Coronary artery (tissue), 2 donors: ENCODE results near the gene LRP3.
"Not testable (repeated sequence)": the region's sequence is repeated elsewhere in the genome, so short reads cannot be mapped to it uniquely, and the experiment has no call there.

Experiments used
- DNase-seq: peaks from one replicate; pipeline ENCODE4 v3.0.0-alpha.2; 2017; ENCODE audit warnings: low spot score
- H3K27ac ChIP-seq, 2 donors: fragments of 200-600 bp; sonication (generic); one replicate each; pipeline ENCODE4 v1.5.1; 2016 to 2019
- H3K4me3 ChIP-seq: fragments of 200-600 bp; sonication (generic); 2 replicates; pipeline ENCODE4 v1.5.1; 2016; ENCODE audit warnings: mild to moderate bottlenecking, moderate library complexity
- CTCF ChIP-seq: fragments of 200-600 bp; sonication (generic); IDR thresholded peaks from one replicate; pipeline ENCODE4 v1.5.1; 2019; ENCODE audit warnings: antibody characterized with exemption

The LRP3 gene

DNA sequence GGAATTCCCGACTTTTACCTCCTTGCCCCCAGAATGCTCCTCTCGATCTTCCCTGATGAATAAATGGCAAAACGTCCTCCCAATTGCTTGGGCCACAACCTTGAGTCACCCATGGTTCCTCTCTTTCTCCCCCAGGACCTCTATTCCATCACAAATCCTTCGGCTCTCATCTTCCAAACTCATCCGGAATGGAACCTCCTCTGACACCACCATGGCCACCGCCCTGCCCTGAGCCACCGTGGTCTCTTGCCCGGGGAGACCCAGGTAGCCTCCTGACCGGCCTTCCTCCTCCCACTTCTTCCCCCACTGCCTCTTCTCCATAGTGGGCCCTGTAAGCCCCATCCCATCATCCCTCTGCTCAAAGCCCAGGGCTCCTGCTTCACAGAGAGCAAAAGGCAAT is 26.6 kb downstream of the LRP3 start:
- TF ChIP-seq CTCF = no peak
- no peak for DNase-seq
- no peak overlapping the region for H3K27ac ChIP-seq
- H3K4me3 ChIP-seq = no peak overlapping the region

GRCh38 chr19:33221638-33222037 is 27.5 kb downstream of the LRP3 start:
- H3K4me3 ChIP-seq = no peak overlapping the region
- no peak overlapping the region for H3K27ac ChIP-seq
- no peak for DNase-seq

GRCh38 chr19:33222255-33222654 is 28.1 kb downstream of the LRP3 start:
- DNase-seq, H3K27ac ChIP-seq, H3K4me3 ChIP-seq: not testable (repeated sequence)

More at GRCh38 chr19:33221638-33222037, 27.5 kb downstream of the LRP3 start:
- TF ChIP-seq CTCF = no peak

- Histone ChIP-seq H3K27ac (no peak overlapping the region), H3K4me3 (peak overlapping the region; percentile 58)
- no peak for TF ChIP-seq CTCF
- no peak for DNase-seq
Measured at GRCh38 chr19:33224694-33225457, 30.7 kb downstream of the LRP3 start.

- TF ChIP-seq CTCF = no peak
- Histone ChIP-seq H3K27ac (no peak within 1 kb of the TSS), H3K4me3 (peak within 1 kb of the TSS; percentile 58)
- no peak for DNase-seq
Measured at GRCh38 chr19:33225458-33225926, 31.4 kb downstream of the LRP3 start, which contains the start of gene SLC7A10. Gene SLC7A10 (minus strand): TSS chr19:33225850. CDS start chr19:33225703, 147 bp downstream.

- H3K4me3 ChIP-seq = peak overlapping the region; percentile 58
- no peak for DNase-seq
- H3K27ac ChIP-seq = no peak overlapping the region
- no peak for TF ChIP-seq CTCF
Measured at GRCh38 chr19:33226550-33227241, 32.6 kb downstream of the LRP3 start.

DNA sequence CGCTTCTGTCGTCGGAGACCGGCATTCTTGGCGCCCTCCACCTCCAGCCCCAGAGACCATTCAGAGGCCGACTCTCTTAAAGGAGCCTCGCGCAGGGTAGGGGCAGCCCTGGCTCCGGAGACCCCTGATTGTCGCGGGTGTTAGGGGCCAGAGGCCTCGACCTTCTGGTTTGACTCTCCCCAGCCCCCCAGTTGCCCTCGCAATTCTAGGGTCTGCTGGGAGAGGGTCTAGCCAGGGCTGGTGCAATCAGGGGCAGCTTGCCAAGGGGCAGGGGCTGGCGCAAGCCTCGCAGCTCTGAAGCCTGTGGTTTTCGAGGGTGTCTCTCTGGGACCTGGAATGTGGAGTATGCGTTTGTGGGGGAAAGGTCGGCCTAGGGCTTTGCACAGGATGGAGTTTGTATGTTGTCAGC is 33.1 kb downstream of the LRP3 start:
- TF ChIP-seq CTCF = no peak
- DNase-seq = no peak
- Histone ChIP-seq H3K27ac (no peak overlapping the region), H3K4me3 (peak overlapping the region; percentile 58)
